GM18909 (cell line): ENCODE results near the gene UPK1A.
"Not testable (repeated sequence)": the region's sequence is repeated elsewhere in the genome, so short reads cannot be mapped to it uniquely, and the experiment has no call there.

ENCODE experiments used
- ATAC-seq: cut with Tn5 transposase; IDR thresholded peaks from one replicate; pipeline ENCODE4 v1.9.1; 2021; ENCODE audit warnings: mild to moderate bottlenecking; ENCODE audit not compliant: unreplicated experiment, poor library complexity

The UPK1A gene

DNA sequence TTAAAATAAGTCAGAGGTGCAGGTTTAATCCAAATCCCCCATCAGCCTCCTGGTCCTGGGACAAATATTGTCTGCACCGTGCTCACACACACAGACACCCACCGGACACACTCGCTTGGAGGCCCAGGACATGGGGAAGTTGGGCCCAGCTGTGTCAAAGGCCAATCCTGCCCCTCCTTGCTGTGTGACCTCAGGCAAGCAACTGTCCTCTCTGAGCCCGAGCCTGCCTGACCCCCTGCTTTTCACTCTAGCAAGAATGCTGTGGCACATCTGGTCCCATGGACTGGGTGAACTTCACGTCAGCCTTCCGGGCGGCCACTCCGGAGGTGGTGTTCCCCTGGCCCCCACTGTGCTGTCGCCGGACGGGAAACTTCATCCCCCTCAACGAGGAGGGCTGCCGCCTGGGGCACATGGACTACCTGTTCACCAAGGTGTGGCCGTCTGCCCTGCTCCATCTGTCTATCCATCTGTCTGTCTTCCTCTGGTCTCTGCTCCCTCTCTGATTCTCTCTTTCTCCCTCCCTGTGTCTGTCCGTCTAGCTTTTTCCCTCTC, 9.3 kb downstream of the UPK1A start:
- ATAC-seq: no peak

DNA sequence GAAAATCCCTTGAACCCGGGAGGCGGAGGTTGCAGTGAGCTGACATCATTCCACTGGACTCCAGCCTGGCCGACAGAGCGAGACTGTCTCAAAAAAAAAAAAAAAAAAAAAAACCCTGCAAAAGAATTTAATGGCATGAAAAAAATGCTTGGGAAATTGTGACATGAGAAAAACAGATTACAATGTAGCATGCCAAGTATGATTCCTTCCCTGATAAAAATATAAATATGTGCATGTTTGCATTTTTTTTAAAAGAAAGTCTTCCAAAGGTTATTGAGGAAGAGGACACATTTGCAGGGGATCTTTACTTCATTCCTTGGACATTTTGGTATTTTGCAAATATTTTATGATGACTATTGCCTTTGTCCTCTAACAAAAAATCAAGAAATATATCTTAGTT, 23.5 kb downstream of the UPK1A start:
- ATAC-seq: no peak

DNA sequence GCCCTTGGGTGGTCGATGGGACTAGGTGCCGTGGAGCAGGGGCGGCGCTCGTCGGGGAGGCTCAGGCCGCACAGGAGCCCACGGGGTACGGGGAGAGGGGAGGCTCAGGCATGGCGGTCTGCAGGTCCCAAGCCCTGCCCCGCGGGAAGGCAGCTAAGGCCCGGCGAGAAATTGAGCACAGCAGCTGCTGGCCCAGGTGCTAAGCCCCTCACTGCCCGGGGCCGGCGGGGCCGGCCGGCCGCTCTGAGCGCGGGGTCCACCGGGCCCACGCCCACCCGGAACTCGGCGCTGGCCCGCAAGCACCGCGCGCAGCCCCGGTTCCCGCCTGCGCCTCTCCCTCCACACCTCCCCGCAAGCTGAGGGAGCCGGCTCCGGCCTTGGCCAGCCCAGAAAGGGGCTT, 24.8 kb downstream of the UPK1A start:
- not testable (repeated sequence) for ATAC-seq

DNA sequence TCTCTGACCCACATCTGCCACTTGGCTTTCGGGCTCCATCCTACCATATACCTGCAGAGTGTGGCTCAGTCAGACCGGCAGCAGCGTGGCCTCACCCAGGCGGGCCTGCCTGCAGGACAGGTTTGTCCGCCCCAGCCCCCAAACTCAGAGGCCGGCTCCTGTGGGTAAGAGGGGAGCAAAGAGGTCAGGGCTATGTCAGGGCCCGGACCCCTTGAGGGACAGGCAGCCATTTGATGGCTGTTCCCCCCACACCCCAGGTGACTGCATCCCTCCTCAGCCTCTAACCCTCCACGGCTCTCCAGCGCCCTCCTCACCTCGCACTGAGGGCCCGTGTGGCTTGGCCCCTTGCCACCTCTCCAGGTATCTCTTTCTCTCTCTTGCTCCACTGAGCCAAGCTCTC, 25.7 kb downstream of the UPK1A start:
- no peak for ATAC-seq

DNA sequence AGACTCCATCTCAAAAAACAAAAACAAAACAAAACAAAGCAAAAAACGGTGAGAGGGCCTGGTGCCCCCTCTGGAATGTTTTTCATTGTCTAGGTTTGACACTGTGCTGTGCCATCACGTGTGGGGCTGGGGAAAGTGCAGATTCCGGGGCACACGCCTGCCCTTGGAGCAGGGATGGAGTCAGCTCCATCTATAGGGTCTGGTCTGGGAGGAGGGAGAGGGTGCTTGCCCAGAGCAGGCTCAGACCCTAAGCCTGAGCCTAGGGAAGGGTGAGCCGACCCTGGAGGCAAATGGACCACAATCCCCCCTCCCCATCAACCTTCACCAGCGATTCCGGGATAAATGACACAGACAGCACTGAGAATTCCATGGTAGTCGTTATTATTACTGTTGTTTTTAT, 27.1 kb downstream of the UPK1A start:
- ATAC-seq: peak; percentile 10

DNA sequence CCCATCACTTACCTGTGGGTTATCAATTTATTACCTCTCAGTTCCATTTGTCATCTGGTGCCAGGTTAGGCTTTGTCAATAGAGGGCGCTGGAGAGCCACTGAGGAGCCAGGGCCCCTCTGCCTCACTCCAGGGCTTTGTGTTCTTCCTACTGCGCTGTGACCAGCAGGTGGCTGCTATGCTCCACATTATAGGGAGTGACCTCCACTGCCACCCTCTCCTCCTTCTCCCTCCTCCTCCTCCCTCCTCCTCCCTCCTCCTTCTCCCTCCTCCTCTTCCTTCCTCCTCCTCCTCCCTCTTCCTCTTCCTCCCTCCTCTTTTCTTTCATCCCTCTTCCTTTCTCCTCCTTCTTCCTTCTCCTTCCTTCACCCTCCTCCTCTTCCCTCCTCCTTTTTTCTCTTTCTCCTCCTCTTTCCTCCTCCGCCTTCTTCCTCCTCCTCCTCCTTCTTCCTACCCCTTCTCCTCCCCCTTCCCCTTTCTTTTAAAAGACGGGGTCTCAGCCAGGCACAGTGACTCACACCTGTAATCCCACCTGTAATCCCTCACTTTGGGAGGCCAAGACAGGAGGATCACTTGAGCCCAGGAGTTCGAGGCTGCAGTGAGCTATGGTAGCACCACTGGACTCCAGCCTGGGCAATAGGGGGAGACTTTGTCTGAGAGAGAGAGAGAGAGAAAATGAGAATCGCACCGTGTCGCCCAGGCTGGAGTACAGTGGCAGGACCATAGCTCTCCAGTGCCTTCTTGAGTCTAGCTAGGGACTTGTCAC, 27.7 kb downstream of the UPK1A start:
- ATAC-seq: peak; percentile 78

DNA sequence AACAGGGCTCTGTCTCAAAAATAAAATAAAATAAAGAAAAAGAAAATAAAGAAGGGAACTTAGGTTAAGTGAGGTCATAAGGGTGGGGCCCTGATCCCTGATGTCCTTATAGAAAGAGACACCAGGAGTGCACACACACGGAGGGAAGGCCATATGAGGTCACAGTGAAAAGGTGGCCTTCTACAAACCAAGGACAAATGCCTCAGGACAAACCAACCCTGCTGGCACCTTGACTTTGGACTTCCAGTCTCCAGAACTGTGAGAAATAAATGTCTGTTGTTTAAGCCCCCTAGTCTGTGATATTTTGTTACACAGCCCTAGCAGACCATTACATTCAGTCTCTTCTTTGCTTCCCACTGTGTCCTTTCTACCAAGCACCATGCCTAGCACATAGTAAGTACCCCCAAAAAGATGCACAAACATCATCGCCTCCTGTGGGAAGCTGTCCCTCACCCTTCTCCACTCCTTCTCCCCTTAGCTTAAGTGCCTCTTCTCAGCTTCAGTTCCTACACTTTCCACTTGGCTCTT, 29.6 kb downstream of the UPK1A start:
- no peak for ATAC-seq

DNA sequence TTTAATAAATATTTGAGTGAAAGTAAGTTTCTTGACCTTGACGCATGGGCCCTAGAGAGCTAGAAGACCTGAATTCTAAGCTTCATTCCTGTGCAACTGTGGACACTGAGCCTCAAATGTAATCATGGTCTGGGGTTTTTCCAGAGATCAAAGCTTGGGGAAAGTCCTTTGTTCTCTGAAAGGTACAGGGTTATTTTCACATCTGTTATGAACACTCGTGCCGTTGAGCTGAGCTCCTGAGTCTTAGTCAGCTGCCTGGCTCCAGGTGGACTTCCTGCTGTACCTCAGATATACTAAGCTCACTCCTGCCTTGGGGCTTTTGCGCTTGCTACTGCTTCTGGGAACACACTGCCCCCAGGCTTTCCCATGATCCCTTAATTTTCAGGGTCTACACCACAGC, 30.5 kb downstream of the UPK1A start:
- ATAC-seq: no peak

DNA sequence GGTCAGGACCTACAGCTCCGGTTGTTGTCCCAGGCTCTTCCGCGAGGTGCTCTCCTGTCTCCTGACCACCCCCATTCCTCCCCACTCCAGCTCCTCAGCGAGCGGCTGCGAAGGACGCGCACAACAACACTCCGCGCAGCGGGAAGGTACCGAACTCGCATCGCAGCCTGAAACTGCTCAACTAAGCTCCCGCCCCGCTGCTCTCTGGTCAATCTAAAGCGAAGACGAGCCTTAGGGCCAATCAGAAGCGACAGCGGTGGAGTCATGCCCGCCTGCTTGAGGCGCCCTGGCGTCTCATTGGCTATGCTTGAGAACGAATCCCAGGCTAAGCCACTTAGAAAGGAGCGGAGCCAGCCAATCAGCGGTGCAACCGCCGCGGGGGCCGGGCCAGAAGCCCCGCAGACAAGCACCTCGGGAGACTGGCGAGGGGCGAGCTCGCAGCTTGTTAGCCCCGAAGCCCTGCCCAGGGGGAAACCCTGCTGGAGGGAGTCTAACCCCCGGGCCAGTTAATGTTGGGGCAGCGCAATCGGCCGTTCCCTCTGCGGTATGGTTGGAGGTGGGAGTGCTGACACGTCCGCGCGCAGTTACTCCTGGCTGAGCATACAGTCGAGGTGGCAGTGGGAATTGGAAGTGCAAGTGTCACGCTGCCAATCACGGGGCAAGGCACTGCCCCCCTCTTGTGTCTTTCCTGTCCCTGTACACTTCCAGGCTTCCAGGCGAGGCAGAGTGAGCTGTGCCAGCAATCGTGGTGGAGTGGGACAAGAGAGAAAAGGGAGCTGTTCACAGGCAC, 36.1 kb downstream of the UPK1A start:
- ATAC-seq: peak; percentile 93

DNA sequence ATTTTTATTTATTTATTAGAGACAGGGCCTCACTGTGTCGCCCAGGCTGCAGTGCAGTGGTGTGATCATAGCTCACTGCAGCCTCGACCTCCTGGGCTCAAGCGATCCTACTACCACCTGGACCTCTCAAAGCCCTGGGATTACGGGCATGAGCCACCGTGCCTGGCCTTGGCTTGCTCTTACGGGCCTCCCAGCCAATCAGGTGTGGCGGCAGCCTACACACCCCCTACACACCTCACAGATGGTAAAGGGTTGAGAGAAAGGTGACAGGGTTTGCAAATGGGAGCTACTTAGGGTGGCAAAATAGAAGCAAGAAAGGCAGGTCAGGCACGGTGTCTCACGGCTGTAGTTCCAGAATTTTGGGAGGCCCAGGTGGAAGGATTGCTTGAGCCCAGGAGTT, 37.0 kb downstream of the UPK1A start:
- no peak for ATAC-seq

DNA sequence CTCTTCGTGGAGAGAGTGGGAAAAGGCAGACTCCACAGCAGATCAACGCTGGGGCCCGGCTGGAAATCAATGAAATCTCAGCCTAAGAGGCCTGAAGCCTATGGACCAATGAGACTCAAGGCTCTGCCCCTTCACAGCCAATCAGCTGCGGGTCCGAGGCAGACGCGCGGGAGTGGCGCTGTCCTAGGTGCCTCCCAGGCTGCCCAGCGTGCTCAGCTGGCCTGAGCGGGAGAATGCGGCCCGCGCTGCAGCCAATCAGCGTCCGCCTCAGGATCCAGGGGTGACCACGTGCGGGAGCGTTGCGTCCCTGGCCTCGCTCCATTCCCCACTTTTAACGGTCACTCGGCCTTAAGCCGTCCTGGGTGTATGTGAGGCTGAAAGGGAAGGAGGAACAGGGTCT, 37.9 kb downstream of the UPK1A start, which contains the start of gene ZBTB32:
TSS of gene ZBTB32 (plus strand) at position 341 of the 400 bp plus-strand sequence. CDS start 10,069 bp downstream, outside the sequence.
- no peak for ATAC-seq

DNA sequence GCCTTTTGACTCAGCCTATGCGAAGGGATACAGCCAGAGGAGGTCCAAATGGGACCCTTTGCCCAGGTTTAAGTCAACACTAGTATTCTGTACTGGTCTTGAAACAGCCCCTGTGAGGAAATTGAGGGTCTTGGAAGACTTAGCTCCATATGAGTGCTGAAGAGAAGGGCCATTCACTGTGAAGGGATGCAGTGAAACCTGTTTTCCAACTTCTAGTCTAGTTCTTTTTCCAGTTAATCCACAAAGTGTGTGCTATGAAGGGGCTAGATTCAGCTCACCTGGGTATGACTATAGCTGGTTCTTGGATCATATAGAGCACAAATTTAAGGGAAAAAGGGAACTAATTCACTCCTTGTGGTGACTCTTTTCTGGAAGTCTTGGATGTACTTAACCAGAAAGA, 42.1 kb downstream of the UPK1A start:
- no peak for ATAC-seq

DNA sequence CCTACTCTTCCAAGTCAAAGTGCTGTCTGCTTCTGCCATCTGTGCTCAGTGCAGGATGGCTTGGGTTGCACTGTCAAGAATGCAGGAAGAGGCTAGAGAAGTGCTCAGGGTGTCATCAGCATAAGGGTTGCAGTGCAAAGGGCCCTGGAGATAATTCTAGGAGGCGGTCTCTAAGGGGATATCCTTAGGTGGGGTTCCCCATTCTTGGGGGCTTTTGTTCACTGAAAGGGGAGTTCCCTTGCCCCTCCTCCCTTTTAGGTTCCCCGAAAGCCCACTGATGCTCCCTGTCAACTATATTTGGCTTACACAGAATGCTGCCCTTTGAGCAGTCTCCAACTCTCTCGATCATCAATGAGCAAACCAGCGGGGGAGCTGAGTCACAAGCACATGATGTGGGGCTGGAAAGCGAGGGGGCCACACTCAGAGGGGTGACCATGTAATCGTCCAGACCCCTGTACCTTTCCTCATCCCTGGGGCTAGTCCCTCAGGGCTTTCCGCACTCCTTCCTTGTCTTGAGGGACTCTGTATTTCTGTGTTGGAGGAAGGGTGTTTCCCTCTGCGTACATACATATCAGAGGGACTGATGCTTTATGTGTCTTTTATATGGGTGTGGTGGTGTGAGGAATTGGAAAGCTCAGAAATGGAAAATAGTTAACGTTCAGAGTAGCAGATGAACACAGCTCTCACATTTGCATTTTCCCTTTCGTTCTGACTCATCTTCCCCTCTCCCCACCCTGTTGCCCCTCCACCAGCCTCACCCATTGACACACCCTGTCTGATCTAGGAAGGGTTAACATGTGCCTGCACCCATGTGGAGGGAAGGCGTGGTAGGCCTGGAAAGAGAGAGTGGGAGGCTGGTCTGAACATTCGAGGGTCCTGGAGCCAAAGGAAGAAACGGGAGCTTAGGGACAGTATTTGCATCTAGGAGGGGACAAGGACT, 44.7 kb downstream of the UPK1A start:
- peak; percentile 35 for ATAC-seq

DNA sequence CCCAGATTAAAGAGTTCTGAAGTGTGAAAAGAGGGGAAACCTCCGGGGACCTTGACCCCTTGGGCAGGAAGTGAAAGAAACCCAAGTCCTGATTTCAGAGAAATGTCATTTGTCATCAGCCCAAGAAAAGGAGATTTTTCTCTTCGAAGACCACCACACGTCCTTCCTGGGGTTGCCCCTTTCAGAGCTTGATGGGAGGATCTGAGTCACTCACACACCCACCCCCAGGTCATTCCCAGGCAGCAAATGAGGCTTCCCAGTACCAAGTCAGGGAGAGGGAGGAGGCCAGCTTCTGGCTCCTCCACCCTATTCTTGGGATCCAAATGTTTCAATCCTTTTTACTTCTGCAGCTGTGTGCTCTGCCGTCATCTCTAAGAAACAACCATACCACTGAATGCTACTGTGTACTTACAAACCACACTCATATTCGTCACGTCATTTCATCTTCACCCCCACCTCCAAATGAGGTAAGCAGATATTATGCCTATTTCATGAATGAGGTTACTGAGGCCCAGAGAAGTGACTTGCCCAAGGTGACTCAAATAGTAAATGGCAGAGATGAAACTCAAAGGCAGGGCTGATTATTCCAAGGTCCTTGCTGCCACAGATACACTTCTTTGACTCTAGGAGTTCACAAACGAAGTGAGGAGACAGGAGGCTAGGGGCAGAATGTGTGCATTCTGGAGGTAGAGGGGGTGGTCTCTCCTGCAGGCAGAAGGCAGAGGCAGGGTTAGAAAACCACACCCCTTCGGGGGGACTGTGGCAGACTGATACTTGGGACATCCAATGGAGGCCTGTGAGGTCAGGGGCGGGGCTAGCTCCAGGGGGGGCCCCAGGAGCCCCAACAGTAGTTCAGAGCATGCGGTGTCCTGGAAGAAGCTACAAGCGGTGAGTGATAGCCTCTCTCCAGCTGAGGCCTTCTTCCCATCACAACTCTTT, 46.5 kb downstream of the UPK1A start:
- ATAC-seq: peak; percentile 17

DNA sequence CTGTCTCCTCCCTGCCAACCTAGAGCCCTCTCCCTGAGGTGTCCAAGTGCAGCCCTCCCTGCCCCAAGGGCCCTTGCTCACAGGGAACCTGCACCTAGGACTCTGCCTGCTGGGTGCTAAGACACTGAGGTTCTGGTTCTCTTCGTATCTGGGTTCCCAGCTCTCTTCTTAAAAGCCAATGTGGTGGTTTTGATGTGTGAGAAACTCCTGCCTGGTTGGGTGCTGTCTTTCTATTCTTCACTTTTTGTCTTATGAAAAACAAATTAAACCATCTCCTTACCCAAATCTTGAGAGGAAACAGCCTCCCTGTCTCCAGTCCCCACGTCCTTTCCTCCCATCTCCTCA, 47.2 kb downstream of the UPK1A start:
- no peak for ATAC-seq

DNA sequence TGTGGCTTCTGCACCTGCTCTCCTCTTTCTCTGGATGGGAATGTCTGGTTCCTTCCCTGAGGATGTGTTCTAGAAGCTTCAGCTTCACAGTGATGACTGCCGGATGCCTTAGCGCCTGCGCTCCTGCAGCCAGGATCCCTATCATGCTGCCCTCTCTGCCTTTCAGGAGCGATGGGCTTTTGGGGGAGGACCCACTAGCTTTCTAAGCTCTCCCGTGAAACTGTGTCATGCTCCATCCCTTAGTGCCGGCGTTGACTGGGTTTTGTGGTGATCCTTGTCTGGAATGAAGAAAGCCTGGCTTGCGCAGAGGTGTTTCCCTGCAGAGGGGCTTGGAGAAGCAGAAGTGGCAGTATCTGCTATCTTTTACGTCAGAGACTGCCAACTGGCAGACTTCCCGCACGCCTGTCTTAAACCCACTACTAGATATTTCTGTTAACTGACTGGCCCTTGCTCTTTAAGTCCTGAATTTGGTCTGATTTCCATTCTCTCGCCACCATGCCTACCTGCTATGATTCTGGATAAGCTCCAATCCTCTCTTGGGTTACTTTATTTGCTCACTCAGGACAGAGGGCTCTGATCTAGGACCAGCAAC, 47.7 kb downstream of the UPK1A start:
- ATAC-seq: no peak

DNA sequence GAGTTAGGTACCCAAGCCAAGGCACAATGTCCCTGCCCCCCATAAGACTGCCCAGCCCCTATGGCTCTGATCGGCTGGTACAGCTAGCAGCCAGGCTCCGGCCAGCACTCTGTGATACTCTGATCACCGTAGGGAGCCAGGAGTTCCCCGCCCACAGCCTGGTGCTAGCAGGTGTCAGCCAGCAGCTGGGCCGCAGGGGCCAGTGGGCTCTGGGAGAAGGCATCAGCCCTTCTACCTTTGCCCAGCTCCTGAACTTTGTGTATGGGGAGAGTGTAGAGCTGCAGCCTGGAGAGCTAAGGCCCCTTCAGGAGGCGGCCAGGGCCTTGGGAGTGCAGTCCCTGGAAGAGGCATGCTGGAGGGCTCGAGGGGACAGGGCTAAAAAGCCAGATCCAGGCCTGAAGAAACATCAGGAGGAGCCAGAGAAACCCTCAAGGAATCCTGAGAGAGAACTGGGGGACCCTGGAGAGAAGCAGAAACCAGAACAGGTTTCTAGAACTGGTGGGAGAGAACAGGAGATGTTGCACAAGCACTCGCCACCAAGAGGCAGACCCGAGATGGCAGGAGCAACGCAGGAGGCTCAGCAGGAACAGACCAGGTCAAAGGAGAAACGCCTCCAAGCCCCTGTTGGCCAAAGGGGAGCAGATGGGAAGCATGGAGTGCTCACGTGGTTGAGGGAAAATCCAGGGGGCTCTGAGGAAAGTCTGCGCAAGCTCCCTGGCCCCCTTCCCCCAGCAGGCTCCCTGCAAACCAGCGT, 48.5 kb downstream of the UPK1A start:
- ATAC-seq: no peak

DNA sequence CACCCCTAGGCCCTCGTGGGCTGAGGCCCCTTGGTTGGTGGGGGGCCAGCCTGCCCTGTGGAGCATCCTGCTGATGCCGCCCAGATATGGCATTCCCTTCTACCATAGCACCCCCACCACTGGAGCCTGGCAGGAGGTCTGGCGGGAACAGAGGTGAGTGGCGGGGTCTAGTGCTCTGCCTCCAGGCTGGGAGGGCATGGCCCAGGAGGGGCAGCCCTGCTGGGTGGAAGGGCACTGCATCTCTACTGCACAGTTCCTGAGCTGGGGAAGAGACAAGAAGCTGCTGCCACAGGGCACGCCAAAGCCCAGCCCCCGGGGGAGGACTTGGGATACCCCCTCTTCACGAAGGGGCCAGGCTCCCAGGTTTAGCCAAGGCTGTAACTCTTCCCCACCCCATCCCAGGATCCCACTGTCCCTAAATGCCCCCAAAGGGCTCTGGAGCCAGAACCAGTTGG, 49.1 kb downstream of the UPK1A start:
- ATAC-seq: no peak
